Mesothelial cell of epicardium (in vitro differentiated cells): ENCODE results near the gene TVP23B. TPM values are rescaled to one million over a fixed set of nuclear protein-coding genes. Genes with fewer than 3 reads are reported as not detected.
A peak's percentile ranks its signal among the peaks of the same experiment; 100 is the strongest.
"Not testable (repeated sequence)": the region's sequence is repeated elsewhere in the genome, so short reads cannot be mapped to it uniquely, and the experiment has no call there.

Experiments
- DNase-seq, 2 experiments: peaks; one replicate each; pipeline ENCODE4 v3.0.0; 2021; ENCODE audit warnings: low spot score in 2 of 2; ENCODE audit not compliant: unreplicated experiment in 2 of 2
- H3K27ac Mint-ChIP-seq: 2 replicates; pipeline ENCODE4 v1.8.0; 2021; ENCODE audit warnings: mixed read lengths
- H3K27me3 Mint-ChIP-seq: 2 replicates; pipeline ENCODE4 v1.8.0; 2021; ENCODE audit warnings: low read depth, mixed read lengths
- H3K36me3 Mint-ChIP-seq: 2 replicates; pipeline ENCODE4 v1.8.0; 2021; ENCODE audit warnings: mixed read lengths
- H3K4me1 Mint-ChIP-seq: 2 replicates; pipeline ENCODE4 v1.8.0; 2021; ENCODE audit warnings: mixed read lengths
- H3K4me3 Mint-ChIP-seq: 2 replicates; pipeline ENCODE4 v1.8.0; 2021; ENCODE audit warnings: mild to moderate bottlenecking, moderate library complexity, mixed read lengths
- H3K9me3 Mint-ChIP-seq: 2 replicates; pipeline ENCODE4 v1.8.0; 2021; ENCODE audit warnings: mixed read lengths
- total RNA-seq: library from RNA; stranded (reverse); gene quantifications from 3 replicates; pipeline ENCODE4 v1.2.1, GENCODE V29; 2021
- TF ChIP-seq, protein P1 (sequence below): fragments of 200-600 bp; sonication (generic); IDR thresholded peaks from one replicate; pipeline ENCODE4 v1.5.0; 2021; ENCODE audit warnings: antibody characterized with exemption; ENCODE audit not compliant: unreplicated experiment

The TVP23B gene
- total RNA-seq, 1 donor from 2014 or later: 31.5 TPM

DNA sequence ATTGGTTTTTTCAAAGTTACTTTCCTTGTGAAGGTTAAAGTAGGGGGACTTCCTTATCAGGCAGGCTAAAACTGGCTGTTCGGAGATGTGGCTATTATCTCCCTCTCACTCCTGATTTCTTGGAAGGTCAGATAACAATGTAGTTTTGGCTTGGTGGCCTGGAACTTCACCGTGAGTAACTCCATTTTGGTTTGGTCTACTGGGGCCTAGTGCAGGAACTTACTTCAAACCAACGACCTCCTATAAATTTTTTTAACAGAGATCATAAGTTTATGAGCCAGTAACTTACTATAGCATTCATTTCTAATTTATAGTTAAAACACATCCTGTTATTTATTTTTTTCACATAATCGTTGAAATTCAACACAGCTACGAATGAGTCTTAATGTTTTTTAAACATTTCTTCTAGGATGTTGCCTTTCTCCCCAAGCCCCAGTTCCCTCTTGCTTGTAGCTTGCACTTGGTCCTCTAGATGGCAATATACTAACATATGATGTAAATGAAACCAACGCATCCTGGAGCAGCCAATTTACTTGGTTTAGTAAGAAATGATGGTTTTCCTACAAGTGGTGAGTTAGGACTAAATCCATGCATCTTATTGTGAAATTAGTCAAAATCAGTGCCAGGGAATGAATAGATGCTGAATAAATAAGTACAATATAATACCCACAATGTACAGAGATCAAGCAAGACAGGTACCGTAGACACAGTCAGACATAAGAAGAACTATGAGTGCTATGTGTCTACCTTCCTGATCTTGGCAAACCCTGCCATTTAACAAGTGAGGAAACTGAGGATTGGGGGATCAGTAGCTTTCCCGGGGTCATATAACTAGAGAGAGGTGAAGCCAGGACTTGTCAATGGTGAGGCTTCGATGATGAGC lies 35.7 kb downstream of the TVP23B start:
- DNase-seq, H3K36me3 Mint-ChIP-seq, H3K27ac Mint-ChIP-seq, H3K4me1 Mint-ChIP-seq, H3K9me3 Mint-ChIP-seq, H3K4me3 Mint-ChIP-seq, H3K27me3 Mint-ChIP-seq: not testable (repeated sequence)
- TF ChIP-seq, protein P1, sequence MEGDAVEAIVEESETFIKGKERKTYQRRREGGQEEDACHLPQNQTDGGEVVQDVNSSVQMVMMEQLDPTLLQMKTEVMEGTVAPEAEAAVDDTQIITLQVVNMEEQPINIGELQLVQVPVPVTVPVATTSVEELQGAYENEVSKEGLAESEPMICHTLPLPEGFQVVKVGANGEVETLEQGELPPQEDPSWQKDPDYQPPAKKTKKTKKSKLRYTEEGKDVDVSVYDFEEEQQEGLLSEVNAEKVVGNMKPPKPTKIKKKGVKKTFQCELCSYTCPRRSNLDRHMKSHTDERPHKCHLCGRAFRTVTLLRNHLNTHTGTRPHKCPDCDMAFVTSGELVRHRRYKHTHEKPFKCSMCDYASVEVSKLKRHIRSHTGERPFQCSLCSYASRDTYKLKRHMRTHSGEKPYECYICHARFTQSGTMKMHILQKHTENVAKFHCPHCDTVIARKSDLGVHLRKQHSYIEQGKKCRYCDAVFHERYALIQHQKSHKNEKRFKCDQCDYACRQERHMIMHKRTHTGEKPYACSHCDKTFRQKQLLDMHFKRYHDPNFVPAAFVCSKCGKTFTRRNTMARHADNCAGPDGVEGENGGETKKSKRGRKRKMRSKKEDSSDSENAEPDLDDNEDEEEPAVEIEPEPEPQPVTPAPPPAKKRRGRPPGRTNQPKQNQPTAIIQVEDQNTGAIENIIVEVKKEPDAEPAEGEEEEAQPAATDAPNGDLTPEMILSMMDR: peak; percentile 56

DNA sequence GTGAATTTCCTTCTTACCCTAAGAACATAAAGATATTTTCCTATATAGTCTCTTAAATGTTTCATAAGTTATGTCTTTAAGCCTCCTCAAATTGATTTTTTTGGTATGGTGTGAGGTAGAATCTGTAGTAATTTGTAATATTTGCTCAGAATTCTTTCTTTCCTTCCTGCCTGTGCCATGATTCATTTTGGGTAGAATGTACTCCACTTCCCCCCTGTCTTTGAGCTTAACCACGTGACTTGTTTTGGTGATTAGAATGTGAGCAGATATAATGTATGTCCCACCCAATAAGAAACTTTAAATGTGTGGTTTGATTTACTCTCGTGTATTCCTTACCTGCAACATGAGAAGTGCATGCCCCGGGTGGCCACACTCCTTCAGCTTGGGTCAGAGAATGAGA lies 40.4 kb downstream of the TVP23B start:
- H3K9me3 Mint-ChIP-seq, H3K36me3 Mint-ChIP-seq, H3K4me1 Mint-ChIP-seq, H3K27ac Mint-ChIP-seq, H3K27me3 Mint-ChIP-seq, DNase-seq, H3K4me3 Mint-ChIP-seq: not testable (repeated sequence)

GRCh38 chr17:18827613-18828012 lies 46.6 kb downstream of the TVP23B start:
- H3K4me1 Mint-ChIP-seq, H3K4me3 Mint-ChIP-seq, H3K36me3 Mint-ChIP-seq, H3K27me3 Mint-ChIP-seq, DNase-seq, H3K27ac Mint-ChIP-seq, H3K9me3 Mint-ChIP-seq: not testable (repeated sequence)

DNA sequence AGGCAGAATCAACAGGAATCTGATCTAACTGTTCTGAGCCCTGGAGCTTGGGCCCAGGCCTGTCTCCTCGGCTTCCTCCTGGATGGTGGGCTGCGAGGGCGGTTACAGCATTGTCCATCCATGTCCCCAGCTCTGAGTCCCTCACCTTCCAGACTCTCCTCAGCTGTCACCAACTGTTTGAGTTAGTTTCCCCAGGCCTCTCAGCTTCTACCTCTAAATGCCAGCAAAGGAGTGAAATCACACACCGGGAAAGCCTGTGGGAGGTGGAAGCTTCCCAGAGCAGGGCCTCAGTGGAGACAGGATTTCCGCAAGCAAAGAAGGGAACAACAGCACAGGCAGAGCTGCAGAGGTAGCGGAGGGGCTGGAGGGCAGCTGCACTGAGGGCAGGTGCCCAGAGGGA lies 67.5 kb downstream of the TVP23B start:
- Mint-ChIP-seq H3K27ac (no peak overlapping the region), H3K36me3 (no peaks in the 10 kb centered on the region)
- DNase-seq: no peak

DNA sequence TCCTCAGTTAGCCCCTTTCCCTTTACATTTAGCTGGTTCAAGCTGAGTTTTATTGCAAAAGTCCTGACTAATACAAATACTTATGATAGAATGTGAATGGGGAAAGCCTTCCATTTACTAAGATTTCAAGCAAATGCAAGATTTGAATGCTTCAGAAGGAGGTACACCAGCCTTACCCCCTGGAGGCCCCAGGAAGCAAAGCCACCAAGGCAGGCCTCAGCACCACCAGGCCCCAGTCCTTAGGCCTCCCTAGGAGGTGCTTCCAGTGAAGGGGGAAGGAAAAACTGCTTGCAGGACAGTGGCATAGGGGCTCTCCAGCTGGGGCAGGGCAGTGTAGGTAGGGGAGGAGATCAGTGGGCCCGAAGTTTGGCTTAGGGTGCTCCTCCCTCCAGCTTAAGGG lies 69.7 kb downstream of the TVP23B start:
- TF ChIP-seq, protein P1: no peak
- no peaks in the 10 kb centered on the region for H3K36me3 Mint-ChIP-seq
- no peak overlapping the region for H3K27ac Mint-ChIP-seq
- no peaks in the 10 kb centered on the region for H3K27me3 Mint-ChIP-seq
- no peaks in the 10 kb centered on the region for H3K9me3 Mint-ChIP-seq
- DNase-seq: no peak
- peaks cover 8% of the 10 kb centered on the region for H3K4me1 Mint-ChIP-seq
- no peak overlapping the region for H3K4me3 Mint-ChIP-seq

More for the DNA sequence above, 67.5 kb downstream of the TVP23B start:
- H3K4me1 Mint-ChIP-seq: no peaks in the 10 kb centered on the region
- TF ChIP-seq, protein P1: no peak
- no peaks in the 10 kb centered on the region for H3K9me3 Mint-ChIP-seq
- no peak overlapping the region for H3K4me3 Mint-ChIP-seq
- H3K27me3 Mint-ChIP-seq: no peaks in the 10 kb centered on the region

DNA sequence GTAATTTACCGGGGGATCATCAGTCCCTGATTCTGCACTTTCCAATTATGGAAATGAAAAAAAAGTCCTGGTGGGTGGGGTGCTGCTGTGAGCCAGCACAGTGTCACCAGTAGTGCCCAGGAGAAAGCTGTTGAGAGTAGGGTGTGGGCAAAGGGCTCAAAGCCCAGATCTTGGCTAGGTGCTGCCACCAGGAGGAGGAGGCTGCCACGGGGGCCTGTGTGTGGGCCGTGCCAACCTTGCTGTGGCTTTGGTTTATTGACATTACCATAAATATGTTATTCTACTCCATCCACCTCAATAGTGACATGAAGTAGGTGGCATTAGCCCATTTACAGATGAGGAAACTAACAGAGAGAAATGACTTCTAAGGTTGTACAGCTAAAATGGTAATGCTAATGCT lies 70.2 kb downstream of the TVP23B start:
- Mint-ChIP-seq H3K4me3 (no peak overlapping the region), H3K27ac (no peak overlapping the region), H3K4me1 (peaks cover 12% of the 10 kb centered on the region), H3K9me3 (no peaks in the 10 kb centered on the region), H3K36me3 (no peaks in the 10 kb centered on the region), H3K27me3 (no peaks in the 10 kb centered on the region)
- DNase-seq: no peak
- TF ChIP-seq, protein P1: no peak

GRCh38 chr17:18854956-18855355 lies 74.0 kb downstream of the TVP23B start:
- DNase-seq: no peak
- TF ChIP-seq, protein P1: no peak
- Mint-ChIP-seq H3K4me1 (peaks cover 32% of the 10 kb centered on the region), H3K4me3 (peak overlapping the region; percentile 76), H3K9me3 (no peaks in the 10 kb centered on the region), H3K36me3 (no peaks in the 10 kb centered on the region), H3K27ac (no peak overlapping the region), H3K27me3 (no peaks in the 10 kb centered on the region)
